ENCODE measurements around the gene STK32C.

The STK32C gene

DNA sequence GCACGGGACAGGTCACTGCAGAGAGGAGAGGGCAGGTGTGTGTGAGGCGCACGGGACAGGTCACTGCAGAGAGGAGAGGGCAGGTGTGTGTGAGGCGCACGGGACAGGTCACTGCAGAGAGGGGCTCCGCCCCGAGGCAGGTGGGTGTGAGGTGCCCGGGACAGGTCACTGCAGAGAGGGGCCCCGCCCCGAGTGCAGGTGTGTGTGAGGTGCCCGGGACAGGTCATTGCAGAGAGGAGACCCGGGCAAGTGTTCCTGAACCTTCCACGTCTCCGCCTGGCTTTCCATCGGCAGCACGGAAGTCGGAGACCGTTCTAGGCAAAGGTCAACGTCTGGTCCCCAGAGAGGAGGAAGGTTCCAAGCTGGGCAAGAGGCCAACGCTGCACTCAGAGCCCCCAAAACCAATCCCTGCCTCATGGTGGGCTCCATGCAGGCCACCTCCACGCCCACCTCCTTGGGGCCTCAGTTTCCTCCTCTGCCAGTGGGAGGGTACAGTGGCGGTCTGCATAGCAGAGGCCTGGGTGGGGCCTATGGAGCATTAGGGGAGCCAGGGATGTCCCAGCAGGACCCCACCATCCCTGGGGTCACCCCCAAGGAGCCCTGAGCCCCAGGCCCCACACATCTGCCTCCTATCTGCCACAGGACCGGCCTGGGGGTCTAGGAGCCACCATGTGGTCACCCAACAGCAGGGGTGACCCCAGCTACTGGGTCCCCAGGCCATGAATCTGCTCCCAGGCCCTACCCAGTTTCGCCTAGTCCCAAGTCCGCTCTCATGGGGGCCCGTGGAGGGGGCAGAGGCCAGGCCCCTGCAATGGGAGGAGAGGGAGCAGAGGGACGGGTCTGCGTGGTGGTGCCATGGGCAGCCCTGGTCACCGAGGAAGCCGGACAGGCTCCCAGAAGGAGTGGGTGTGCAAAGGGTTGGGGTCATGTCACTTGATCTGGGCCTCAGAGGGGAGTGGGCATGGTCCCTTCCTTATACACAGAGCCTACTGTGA, 57.0 kb downstream of the STK32C start:
- DNase-seq, result no peak

DNA sequence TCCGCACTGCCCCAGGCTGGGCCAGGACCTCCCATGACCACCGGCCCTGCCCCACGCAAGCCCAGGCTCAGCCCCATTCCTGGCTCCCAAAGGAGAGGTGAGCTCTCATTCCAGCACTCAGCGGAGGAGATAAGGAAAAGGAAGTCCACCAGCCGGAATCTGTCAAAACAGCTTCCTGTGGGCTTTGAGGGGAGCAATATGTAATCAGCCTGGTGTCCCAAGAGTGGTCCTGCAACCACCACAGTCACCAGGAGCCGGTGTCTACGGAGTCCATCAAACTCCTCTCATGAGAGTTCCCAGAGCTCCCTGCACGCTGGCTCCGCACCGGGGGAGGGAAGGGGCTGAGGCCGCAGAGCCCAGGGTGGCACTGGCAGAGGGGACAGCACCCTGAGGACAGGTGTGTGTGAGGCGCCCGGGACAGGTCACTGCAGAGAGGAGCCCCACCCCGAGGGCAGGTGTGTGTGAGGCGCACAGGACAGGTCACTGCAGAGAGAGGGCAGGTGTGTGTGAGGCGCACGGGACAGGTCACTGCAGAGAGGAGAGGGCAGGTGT, 57.9 kb downstream of the STK32C start:
- no peak for DNase-seq

DNA sequence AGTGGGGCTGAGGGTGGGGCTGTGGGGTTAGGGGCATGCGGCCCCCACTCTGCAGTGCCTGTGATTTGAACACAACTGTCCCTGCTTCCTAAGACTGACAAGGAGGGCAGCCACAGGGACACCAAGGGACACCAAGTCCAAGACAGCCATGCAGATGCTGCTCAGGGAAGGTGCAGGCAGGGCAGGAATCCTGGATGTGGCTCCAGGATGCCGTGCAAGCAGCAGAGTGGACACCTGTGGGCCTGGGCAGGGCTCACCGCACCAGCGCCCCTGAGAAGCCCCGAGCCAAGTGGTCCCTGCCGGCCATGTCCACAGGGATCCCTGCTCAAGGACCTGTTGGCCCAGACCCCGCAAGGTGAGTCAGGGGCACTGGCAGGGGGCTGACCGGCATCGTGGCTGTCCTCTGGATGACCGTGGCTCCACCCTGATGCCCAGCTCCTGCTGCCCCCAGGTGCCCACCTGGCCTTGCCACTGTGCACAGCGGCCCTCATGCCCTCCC, 58.5 kb downstream of the STK32C start:
- no peak for DNase-seq

DNA sequence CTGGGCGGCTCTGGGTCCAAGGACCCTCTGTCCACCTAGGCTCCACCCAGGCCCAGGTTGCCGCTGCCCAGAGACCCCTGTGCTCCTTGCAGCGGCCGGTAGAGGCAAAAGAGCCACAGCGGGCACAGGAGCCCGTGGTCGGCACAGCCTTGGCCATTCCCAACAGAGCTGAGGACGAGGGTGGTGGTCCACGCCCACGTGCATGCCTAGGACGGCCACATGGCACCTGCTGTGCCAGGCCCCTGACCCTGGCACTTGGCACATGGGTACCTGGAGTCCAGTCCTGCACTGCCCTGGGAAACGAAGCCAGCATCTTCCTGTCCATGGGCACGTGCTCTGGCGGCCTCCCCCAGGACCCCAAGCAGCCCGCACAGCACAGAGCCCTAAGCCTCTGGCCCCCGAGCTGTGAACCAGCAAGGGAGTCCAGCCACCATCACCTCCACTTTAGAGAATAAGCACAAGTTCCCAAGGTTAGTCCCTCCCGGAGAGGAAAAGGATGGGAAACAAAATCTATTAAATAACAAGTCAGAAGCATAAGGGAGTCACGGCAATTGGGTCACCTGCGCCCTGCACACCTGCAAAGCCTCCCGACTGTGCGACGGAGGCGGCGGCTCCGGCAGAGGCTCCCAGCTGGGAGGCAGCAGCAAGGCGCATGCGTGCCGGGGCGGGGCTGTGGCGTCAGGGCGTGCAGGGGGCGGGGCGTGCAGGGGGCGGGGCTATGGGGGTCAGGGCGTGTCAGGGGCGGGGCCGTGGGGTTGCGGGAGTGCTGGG, 59.1 kb downstream of the STK32C start:
- peak in 4 of 56 donors; percentile 12 to 70 (median 40) for DNase-seq

DNA sequence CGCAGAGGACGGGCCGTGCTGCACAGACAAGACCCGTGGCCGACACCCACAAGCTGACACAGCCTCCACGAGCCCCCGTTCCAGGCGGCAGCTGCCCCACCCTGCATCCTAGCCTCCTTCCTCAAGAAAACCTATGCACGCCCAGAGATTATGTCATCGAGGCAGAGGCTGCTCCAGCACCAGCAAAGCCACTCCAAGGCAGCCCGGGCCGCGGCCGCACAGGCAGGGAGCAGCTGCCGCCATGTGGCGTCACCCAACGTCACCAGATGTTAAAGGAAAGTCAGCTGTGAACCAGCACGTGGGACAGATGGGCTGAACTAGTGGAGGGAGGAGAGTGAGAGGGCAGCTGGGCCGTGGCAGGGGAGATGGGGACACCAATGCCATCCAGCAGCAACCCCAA, 59.8 kb downstream of the STK32C start:
- no peak for DNase-seq

DNA sequence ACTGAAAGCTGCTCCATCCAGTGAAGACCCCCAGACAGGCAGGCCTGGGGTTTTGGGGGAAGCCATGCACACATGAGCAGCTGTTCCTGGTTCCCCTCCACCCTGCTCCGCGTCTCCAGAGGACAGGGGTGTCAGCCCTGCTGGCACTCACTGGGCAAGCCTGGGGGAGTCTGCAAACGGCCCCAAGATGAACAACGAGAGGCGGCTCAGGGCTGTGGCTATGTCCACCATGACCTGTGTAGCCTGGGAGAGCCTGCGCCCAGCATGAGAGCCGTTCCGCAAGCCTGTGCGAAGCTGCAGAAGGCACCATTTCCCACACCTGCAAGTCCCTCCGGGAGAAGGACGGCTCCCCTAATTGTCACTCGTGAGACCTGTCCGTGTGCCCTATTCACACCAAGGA, 61.5 kb downstream of the STK32C start:
- DNase-seq, result no peak

DNA sequence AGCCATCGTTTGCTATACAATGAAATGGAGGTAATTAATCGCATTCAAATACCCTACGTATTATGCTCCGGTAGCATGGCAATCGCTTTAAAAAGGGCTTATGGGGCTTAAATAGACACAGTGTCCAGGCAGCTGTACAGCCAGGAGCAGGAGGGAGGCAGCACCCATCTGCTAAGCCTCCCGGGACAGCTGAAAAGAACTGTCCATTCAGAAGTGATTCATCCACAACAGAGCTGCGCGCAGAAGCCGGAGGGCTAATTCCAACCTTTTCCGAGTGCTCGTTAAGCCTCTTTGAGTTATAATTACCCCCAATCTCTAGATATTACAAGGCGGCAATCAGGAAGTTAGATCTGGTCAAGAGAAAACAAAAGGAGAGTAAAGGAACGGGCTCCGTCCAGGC, 62.7 kb downstream of the STK32C start:
- peak in 5 of 56 donors; percentile 14 to 42 (median 35) for DNase-seq

DNA sequence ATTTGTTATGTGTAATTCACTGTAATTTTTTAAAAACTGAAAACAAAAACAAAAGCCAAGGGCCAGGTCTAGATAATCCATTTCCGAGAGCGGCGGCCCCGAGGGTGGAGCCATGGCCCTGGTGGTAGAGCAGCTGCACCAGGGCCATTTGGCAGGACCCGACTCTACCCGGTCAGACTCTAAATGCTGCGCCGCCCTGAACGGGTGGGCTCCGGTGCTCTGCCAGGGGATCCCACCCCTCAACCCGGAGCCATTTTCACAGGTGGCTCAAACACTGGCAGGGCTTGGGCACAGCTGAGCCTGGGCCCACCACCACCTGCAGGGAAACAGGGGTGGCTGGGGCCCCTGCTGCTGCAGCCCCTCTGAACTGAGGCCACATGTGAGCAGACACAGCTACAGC, 64.1 kb downstream of the STK32C start:
- no peak for DNase-seq

DNA sequence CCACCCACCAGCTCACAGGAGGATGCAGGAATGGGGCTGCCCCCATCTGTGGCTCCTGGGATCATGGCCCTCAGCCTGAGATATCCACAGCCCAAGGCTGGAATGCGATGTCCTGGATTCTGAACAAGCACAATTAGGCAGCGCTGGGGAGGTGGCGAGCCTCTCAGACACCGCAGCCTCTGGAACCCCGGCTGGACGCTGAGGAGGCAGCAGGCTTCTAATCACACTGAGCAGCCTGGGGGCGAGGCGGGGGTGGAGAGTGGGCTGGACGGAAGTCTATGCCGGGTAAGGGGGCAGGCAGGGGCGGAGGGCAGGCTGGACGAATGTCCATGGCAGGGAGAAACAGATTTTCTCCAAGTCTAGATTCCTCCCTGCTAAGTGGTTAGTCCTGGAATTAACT, 64.6 kb downstream of the STK32C start:
- DNase-seq, result no peak

DNA sequence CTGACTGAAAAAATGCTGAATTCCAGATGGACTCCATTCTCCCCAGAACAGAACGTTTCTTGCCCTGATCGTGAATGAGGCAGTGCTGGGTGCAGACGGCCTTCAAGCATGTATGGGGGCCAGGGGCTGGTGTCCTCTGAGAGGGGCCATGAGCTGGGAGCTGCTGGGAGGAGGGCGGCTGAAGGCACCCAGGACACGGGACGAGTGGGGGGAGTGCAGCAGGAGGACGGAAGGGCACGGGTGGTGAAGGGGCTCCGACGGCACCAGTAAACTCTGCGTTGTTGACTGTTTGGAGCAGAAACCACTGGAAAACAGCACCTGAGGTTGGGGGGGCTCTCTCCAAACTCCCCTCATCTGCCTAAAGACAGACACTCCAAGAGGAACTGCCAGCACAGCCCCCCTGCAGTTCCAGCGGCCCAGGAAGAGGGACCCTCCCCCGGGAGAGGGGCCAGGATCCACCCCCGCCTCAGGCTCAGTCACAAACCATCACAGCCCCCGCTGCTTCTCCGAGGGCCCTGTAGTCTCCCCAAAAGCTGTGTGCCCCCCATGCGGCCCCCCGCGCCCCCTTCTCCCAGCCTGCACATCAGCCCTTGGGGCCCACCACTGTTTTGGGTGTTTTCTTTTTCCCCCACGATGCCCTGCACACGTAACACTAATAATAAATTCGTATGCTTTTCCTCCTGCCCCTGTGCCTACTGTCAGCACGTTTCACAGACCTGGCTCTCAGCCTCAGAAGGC, 65.5 kb downstream of the STK32C start:
- no peak for DNase-seq

DNA sequence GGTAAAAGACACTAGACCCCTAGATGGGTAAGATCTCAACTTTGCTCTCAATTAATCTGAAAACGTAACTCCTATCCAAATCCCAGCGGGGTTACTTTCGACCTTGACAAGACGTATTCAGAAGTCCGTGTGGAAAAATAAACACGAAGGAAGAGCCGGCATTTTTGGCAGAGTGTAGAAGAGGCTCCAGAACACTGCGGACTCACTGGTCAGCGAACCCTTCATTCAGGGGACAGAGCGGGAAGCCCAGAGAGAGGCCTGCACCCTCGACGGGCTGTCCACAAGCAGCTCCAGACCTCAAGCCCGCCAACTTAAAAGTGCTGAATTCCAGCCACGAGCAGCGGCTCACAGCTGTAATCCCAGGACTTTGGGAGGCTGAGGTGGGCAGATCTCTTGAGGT, 66.3 kb downstream of the STK32C start:
- DNase-seq, result no peak

DNA sequence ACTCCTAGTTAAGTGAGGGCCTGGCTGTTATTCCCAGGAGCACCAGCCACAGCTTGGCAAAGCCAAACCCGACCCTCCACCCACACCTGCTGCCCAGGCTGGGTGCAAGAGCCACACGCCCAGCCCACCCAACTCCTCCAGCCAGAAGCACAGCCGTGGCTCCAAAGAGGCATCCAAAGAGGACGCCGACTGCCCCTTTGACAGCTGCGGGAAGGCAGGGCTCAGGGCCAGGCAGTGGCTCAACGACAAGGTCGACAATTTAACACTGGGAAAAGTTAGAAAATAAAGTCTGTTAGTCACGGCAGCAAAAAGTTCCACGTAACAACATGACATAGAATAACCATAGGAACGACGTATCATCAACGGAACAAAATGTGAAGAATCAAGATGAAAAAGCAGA, 66.7 kb downstream of the STK32C start:
- DNase-seq, result no peak

DNA sequence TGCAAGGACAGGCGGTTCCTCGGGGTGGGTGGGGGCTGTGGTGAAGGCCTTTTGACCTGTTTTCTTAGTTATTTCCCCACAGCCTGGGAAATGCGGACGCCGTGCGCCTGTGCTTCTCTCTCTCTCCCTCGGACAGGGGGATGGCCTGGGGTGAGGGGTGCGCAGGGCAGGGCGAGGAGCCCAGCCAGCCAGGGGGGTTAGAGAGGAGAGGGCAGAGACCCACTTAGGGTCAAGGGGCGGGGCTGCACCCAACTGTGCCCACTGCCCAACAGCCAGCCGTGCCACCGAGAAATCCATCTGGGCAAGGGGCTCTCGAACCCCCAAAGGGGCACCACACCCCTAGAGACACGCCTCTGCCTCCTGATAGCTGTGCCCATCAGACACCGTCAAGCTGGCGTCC, 67.2 kb downstream of the STK32C start:
- DNase-seq, result no peak

DNA sequence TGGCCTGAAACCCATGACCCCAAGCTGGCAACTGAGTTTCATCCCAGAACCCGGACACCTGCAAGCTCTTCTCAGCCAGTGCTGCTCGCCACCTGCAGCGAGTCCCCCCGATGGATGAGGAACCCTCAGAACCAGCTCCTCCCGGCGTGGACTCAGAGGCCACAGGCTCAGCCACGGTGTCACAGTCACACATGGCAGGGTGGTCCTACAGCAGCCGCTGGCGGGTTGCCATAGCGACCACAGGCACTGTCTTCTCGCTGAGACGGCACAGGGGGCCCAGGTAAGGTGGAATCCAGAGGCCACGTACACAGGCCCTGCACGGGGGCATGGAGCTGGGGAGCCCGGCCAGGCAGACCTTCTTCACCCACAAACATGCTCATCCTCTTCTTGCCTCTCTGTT, 67.6 kb downstream of the STK32C start:
- DNase-seq, result no peak

DNA sequence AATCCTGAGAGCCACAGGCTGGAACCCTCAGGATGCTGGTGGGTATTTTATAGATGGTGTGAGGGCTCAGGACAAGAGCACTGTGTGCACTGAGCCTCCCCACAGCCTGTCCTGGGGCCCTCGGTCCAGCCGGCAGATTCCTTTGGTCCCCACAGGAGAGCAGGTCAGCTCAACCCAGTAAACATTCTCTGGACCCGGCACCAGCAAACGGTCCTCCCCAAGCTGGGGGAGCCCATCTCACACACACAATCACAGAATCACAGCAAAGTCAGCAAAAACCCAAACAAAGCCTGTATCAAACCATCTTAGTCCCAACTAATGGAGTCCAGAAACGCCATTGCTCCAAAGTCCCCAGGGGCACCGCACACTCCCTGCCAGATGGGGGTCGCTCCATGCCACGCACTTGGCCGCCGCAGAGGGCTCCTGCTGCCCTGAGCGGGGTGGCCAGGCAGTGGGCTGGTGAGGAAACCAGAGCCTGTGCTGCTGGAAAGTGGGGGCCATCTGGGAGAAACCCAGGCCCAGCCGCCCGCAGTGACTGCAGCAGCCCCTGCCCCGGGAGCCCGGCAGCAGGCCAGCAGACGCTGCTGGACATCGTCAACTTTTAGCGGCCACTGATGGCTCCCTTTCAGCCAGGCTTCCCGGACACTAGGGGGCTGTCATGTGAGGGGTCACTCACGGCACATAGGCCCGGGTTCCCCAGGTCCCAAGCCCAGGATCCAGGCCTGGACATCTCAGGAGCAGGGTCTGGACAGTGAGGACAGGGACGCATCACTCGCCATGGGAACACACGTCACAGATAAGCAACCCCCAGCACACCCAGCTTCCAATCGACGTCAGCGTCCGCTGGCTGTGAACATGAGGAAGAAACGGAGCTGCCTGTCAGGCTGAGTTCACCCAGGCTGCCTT, 68.4 kb downstream of the STK32C start:
- DNase-seq, result no peak

DNA sequence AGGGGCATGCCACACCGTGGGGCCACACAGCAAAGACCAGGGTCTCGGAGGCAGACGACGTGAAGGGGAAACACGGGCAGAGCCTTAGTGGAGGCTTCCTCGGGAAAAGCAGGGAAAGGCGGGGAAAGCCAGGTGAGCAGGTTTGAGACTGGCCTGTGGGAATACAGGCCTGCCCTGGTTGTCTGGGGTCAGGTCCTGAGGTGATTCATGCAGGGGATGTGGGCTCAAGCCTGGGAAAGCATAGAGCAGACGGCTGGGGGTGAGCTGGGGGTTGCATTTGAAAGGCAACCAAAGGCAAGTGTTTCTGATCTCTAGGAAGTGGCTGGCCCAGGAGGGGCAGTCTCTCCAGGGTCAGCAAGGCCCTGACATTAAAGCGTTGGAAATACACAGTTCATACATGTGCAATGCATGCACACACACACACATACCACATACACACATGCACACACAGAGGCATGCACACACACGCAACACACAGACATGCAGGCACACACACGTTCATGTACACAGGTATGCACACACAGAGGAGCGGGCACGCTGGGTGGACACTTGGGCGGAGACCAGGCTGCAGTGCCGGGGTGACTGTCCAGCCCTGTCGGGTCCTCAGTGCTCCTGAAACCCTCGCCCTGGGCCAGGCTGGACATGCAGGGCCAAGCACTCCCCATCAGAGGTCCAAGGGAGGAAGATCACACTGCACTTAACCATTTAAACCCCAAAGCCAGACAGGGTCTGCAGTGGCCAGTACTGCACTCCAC, 69.2 kb downstream of the STK32C start:
- DNase-seq, result no peak

DNA sequence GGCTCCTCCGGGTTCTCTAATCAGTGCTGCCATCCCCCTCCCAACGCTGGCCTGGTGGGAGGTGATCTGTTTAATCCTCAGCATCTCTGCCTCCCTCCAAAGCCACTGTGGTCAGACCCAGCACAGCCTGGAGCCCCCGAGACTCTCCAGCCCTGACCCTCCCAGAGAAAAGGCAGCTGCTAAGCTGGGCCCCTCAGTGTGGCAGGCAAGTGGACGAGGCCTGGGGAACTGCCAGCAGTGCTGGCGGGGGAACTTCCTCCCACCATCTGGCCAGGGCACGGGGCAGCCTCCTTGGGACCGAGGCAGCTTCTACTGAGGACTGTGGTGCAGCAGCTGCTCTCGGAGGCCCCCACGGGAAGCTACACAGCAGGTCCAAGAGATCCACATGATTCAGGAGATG, 69.9 kb downstream of the STK32C start:
- peak in 6 of 56 donors; percentile 13 to 28 (median 20) for DNase-seq

DNA sequence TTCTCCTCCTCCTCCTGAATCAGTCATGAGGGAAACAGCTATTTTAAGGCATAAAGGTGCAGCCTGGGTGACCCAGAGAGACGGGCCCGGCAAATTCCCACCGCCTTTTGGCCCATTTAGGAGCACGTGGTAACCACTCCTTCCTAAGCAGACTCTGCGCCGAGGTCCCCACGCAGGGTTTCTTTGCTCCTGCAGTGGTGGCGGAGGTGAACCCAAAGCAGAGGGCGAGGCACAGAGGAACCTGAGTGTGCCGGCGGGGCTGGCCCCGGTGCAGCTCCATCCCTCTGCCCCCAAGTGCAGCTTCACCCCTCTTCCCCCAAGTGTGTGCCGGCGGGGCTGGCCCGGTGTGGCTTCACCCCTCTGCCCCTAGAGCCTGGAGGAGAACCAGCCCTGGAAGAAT, 70.4 kb downstream of the STK32C start:
- DNase-seq, result no peak

DNA sequence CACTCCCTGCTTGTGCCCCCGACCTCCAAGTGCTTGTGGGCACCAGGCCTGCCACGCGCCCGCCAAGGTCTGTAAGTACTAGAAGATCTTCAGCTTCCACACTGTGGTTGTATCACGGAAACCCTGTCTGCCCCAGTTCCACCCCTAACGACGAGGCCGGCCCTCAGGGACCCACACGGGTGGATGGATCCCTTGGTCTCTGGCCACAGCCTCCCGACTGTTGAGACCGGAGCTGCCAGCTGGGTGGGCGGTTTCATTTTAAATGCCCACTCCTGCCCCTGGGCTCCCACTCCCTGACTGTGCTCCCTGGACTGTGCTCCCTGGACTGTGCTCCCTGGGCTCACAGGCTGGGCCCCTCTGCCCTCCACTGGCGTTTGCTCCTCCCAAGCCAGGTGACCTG, 70.9 kb downstream of the STK32C start:
- no peak for DNase-seq

All from amygdala (tissue), 56 donors.